Measurements from ENCODE around the gene PKNOX1.
"Not testable (repeated sequence)": the region's sequence is repeated elsewhere in the genome, so short reads cannot be mapped to it uniquely, and the experiment has no call there.

Gene PKNOX1

GRCh38 chr21:42956824-42957630 lies 17.3 kb upstream of the PKNOX1 start:
- DNase-seq: no peak

GRCh38 chr21:42958122-42958521 lies 16.2 kb upstream of the PKNOX1 start:
- not testable (repeated sequence) for DNase-seq

- DNase-seq: no peak
Observed at GRCh38 chr21:42959728-42960127, 14.6 kb upstream of the PKNOX1 start.

- no peak for DNase-seq
Observed at GRCh38 chr21:42962380-42963007, 11.9 kb upstream of the PKNOX1 start.

- DNase-seq: no peak
Observed at GRCh38 chr21:42964086-42964485, 10.3 kb upstream of the PKNOX1 start.

- DNase-seq: no peak
Observed at GRCh38 chr21:42964546-42965210, 9.7 kb upstream of the PKNOX1 start.

GRCh38 chr21:42965211-42965560 lies 9.2 kb upstream of the PKNOX1 start:
- DNase-seq: no peak

GRCh38 chr21:42967616-42968015 lies 6.7 kb upstream of the PKNOX1 start:
- DNase-seq: not testable (repeated sequence)

GRCh38 chr21:42969193-42969600 lies 5.2 kb upstream of the PKNOX1 start:
- DNase-seq: no peak

- DNase-seq: no peak
Observed at GRCh38 chr21:42970946-42971653, 3.3 kb upstream of the PKNOX1 start.

- DNase-seq: no peak
Observed at GRCh38 chr21:42971897-42972275, 2.5 kb upstream of the PKNOX1 start.

- no peak for DNase-seq
Observed at GRCh38 chr21:42973309-42973990, 912 bp upstream of the PKNOX1 start.

GRCh38 chr21:42974832-42975820 lies 764 bp downstream of the PKNOX1 start:
- peak; percentile 63 to 66 for DNase-seq

GRCh38 chr21:42975886-42976608 lies 1.7 kb downstream of the PKNOX1 start:
- DNase-seq: no peak

- no peak for DNase-seq
Observed at GRCh38 chr21:42980312-42981213, 6.2 kb downstream of the PKNOX1 start.

GRCh38 chr21:42981214-42981523 lies 6.8 kb downstream of the PKNOX1 start:
- DNase-seq: no peak

GRCh38 chr21:42981862-42982261 lies 7.5 kb downstream of the PKNOX1 start:
- DNase-seq: no peak

- no peak for DNase-seq
Observed at GRCh38 chr21:42983103-42983502, 8.7 kb downstream of the PKNOX1 start.

- no peak for DNase-seq
Observed at GRCh38 chr21:42983869-42984268, 9.5 kb downstream of the PKNOX1 start.
